ENCODE results near the gene VPS33A. TPM values are rescaled to one million over a fixed set of nuclear protein-coding genes. Genes with fewer than 3 reads are reported as not detected.
A peak's percentile ranks its signal among the peaks of the same experiment; 100 is the strongest.

Gene VPS33A
- total RNA-seq, 1 donor from 2014 or later = 27.1 TPM

- no peak for DNase-seq
These were observed 15.8 kb downstream of the VPS33A start for GRCh38 chr12:122250536-122250935.

DNA sequence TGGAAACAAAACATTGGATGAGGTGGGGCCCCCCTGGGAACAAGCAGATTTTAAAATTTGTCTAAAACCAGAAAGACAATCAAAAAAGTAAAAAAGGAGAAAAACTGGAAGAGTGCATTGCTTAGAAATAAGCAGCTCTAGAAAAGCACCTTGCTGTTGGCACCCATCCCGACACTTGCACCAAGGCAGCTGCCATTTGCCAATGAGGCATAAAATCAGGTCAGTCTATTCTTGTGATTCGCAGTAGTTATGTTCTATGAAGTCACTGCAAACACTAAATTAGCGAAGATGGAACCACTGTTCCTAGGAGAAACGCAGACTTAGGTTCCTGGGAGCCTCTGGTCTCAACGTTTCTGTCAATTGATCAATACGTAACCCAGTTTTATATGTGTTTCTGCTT is 16.2 kb downstream of the VPS33A start:
- DNase-seq = no peak

DNA sequence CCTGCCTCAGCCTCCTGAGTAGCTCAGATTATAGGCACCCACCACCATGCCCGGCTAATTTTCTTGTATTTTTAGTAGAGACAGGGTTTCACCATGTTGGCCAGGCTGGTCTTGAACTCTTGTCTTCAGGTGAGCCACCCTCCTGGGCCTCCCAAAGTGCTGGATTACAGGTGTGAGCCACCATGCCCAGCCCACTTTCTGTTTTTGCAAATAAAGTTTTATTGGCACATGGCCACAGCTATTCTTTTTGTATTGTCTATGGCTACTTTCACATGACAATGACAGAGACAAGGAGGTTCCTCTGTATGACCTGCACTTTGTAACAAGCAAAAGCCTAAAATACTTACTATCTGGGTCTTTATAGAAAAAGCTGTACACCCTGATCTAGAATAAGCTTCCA is 20.7 kb downstream of the VPS33A start:
- DNase-seq = no peak

- DNase-seq = no peak
These were observed 21.5 kb downstream of the VPS33A start for GRCh38 chr12:122244565-122245371.

- no peak for DNase-seq
These were observed 22.3 kb downstream of the VPS33A start for GRCh38 chr12:122243965-122244364.

DNA sequence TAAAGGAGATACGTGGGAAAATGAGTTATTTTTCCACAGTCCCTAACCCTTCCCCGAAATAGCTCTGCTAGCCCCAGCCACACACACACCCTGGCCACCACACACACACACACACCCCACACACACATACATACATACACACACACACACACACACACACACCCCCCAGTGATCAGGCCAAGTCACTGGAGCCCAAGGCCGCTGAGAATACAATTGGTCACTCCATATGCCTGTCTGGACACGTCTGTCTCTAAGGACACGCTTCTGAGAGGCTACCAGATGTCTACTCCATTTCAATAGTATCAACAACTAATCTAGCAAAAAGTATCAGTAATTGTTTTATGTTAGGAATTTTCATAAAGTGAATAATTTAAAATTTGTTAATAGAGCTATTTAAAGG is 27.4 kb downstream of the VPS33A start:
- DNase-seq = no peak

DNA sequence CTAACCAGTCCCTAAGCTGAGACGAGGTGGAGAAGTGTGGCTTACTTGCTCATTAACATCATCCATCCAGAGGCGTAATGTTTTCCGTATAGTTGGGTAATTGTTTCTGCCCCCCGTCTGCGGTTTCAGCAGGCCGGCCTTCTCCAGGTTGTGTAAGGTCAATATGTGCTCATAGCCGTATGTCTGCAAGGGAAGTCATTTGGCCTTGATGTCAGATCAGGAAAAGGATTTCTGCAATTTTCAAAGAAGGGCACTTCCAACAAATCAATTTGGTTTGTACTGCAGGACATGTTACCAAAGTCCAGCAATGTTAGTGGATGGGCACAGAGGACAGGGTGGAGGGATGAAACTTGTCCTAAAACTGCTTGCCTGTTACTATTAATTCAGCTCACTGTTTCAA is 30.6 kb downstream of the VPS33A start:
- no peak for DNase-seq

DNA sequence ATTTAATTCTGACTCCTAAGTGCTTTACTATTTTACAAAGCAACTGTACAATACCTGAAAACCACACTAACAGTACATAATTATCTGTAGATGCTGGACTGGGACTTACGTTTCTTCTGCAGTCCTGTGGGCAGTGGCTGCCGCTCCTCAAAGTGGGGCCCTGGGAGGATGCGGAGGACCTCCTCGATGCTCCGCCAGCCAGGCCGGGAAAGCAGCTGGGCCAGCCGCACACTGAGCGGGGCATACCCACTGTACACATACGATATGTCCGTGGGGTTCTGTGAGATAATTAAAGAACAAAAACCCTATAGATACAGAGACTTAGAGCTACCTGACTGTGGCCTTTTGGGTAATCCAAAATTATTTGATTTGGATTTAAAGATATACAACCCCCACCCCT is 33.6 kb downstream of the VPS33A start:
- no peak for DNase-seq

- no peak for DNase-seq
These were observed 35.5 kb downstream of the VPS33A start for GRCh38 chr12:122230798-122231197.

DNA sequence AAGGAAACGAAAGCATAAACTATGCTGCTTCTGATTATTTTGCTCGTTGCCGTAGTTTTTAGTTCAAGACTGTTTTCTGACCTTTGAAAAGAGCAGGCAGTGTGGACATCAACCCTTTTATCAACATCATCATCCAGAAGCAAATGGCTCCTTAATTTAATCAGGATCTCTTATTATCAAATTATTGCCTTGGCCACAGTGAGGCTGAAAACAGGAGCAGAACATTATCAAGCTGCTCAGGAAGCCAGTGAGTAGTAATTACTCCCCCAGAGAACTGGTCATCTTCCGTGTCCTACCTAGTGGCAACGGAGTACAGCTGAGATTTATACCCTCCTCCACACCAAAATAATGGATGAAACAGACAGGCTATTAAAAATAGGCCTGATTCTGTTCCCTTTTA is 38.2 kb downstream of the VPS33A start:
- no peak for DNase-seq

- no peak for DNase-seq
These were observed 39.0 kb downstream of the VPS33A start for GRCh38 chr12:122227341-122227740.

DNA sequence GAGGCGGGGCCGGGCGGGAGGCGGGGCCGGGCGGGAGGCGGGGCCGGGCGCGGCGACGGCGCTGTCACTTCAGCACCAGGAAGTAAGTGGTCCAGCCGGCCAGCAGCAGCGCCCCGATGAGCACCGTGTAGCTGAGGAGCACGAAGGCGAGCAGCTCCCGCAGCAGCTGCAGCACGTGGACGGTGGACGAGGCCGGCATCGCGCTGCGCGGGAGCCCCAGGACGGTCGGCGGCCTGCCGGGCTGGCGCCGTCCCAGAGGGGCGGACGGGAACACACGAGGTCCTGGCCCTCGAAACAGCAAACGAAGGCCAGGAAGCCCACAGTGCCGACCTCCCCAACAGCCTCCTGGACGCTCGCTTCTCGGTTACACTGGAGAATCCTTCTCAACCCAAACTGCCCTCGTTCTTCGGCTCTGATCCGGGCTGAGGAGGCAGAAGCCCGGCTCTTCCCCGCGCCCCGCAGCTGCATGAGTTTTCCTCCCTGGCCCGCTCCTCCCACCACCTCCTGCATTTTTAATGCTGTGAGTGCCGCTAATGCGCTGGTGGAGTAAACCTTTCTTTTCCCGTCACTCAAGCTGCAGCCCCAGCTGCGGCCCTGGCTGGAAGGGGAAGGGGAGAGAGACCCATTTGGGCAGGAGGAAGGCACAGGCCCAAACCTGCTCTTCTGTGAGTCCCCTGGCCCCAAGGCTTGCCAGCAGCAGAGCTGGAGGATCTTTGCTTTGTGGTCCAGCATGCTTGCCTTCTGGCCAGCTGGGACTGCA is 39.7 kb downstream of the VPS33A start:
- DNase-seq = no peak

GRCh38 chr12:122225683-122226365 is 40.5 kb downstream of the VPS33A start, which contains the start of gene DIABLO:
TSS of gene DIABLO (minus strand) at chr12:122226052. CDS start at chr12:122226014, 38 bp downstream.
- DNase-seq = peak; percentile 100

DNA sequence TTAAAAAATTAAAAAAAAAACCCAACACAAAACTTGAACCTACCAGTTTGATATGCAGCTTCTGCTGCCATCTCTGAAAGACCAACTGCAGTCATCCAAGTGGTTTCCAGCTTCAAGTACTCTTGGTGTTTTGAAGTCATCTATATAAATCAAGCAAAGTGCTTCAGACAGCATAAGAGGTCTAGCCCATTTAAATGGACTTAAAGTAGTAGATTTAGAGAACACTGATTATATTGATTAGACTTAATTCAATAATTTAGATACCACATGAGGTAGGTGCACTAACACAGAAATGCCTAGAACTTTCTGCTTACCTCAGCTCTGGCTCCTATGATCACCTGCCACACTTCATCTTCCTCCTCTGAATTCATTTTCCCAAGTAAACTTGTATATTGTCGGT is 49.8 kb downstream of the VPS33A start:
- no peak for DNase-seq

DNA sequence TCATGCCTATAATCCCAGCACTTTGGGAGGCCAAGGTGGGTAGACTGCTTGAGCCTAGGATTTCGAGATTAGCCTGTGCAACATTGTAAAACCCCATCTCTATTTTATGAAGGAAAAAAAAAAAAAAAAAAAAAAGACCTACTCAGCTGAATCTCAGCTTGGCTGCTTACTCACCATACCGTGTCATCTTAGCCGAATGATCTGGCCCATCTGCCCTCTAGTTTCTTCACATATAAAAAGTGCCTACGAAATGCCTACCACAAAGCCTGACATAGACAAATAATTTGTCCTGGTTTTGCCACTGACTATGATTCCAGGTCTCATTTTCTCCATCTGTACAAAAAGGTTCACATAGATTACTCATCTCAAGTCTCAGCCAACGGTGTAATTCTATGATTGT is 50.5 kb downstream of the VPS33A start:
- DNase-seq = no peak

DNA sequence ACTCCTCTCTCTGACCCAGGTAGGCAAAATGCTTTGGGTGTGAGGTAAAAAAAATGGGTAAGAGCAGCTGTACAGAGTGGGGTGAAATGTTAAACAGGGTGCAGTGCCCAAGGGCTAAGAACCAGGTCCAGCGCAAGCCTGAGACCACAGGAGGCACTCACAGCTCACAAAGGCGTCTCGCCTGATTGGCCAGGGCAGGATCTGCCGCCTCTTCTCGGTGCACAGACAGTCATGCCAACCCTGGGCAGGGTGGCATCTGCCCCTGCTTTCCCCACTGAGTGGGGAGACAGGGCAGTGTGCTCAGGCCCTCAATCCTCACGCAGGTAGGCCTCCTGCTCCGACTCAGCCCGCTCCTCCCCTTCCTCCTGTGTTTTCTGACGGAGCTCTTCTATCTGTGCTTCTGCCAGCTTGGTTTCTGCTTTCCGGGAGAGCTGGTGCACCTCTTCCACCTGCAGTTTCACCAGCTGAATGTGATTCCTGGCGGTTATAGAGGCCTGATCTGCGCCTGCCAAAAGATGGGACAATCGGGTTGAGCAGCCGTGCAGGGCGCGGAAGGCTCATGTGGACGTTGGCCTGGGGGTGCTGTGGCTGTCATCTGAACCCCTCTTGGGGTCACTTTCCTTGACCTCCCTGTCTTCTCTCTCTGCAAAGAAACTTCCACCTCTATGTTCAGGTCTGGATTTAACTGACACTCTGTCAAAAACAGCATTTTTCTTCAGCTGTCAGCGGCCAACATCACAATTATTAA is 58.0 kb downstream of the VPS33A start:
- no peak for DNase-seq

DNA sequence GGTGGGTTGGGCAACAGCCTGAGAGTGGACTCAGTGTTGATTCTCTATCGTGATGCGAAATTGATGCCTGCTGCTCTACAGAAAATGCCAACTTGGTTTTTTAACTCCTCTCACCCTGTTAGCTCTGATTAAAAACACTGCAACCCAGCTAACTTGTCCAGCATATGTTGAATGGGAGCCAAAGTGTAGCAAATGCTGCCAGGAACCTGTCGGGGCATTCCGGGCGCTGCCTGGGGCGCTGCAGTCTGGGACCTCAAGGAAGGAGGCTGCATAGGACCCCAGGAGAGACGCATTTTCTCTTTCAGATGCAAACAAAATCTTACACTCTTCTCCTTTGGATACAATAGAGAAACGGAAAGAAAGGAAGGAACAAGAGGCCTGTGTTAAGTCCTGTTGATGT is 58.9 kb downstream of the VPS33A start:
- no peak for DNase-seq

DNA sequence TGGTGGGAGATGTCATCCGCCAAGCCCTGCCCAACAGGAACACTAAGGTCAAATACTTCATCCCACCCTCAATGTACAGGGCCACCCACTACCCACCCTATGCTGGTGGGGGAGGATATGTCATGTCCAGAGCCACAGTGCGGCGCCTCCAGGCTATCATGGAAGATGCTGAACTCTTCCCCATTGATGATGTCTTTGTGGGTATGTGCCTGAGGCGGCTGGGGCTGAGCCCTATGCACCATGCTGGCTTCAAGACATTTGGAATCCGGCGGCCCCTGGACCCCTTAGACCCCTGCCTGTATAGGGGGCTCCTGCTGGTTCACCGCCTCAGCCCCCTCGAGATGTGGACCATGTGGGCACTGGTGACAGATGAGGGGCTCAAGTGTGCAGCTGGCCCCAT is 59.3 kb downstream of the VPS33A start:
- DNase-seq = no peak

GRCh38 chr12:122206111-122206881 is 60.0 kb downstream of the VPS33A start:
- DNase-seq = no peak

DNA sequence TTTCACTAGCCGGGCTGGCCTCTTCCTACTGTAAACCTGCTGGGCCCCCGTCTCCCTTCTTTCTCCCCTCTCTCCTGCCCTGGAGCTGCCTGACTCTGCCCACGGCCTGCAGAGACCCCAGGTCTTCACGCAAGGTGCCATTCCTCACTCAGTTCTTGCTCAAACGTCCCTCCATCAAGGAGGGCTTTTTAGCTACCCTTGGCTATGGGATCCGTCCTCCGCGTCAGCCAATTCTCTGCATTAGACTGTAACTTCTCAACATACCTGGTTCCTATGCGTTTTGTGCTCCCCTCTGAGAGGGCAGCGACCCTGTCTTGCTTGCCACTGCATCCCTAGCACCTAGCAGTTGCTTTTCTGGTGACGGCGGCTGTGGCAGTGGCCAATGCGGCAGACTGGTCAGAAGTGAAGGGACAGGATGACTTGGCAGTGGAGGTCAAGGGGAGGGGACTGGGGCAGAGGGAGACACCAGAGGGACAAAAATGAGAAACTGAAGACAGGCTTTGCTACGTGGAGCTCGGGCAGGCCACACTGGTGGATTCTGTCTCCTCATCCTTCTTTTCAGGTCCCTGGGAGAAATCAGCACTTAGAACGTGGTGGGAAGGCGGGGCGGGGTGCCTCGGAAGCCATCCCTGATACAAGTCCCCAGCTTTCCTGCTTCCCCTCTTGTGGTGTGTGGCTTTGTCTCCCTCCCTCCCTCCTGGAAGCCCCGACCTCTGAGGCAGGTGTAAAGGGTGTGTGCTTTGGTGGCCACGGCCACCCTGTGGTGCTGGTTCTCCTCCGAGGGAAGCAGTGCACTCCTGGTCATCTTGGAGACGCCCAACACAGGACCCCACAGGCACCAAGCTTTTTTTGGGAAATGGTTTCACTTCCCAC is 61.0 kb downstream of the VPS33A start:
- no peak for DNase-seq

Data from occipital lobe (tissue), 2 donors.